ENCODE data around the gene LTB4R.

- TF ChIP-seq POLR2A (IDR thresholded peaks at IDR 0.05): no peak
- no peak for TF ChIP-seq CTCF (IDR thresholded peaks at IDR 0.05)
Observed at GRCh38 chr14:24308342-24309124, 2.8 kb upstream of the LTB4R start.

Measured in prostate gland (tissue), 2 donors.